SK-N-SH treated with all-trans-retinoic acid at 6 μM for 48 hours (cell line): ENCODE data around the gene PIAS3.

Experiments used
- ATAC-seq: fragments of 200-7000 bp; cut with Tn5 transposase; 3 replicates; pipeline ENCODE4 v1.9.1; 2020; ENCODE audit warnings: mild to moderate bottlenecking, moderate library complexity
- CREB5 ChIP-seq: fragments of 250-450 bp; sonication (Bioruptor Pico); IDR thresholded peaks from 2 replicates; pipeline ENCODE4 v1.5.1; 2020; ENCODE audit warnings: low read depth, mild to moderate bottlenecking, moderate library complexity
- CSRNP3 ChIP-seq: fragments of 250-450 bp; sonication (Bioruptor Pico); IDR thresholded peaks from 2 replicates; pipeline ENCODE4 v1.5.1; 2021; ENCODE audit warnings: mild to moderate bottlenecking, moderate library complexity
- GLIS3 ChIP-seq: fragments of 250-450 bp; sonication (Bioruptor Pico); IDR thresholded peaks from 2 replicates; pipeline ENCODE4 v1.5.0; 2020; ENCODE audit warnings: mild to moderate bottlenecking, moderate library complexity
- ISL1 ChIP-seq: fragments of 250-450 bp; sonication (Bioruptor Pico); IDR thresholded peaks from 2 replicates; pipeline ENCODE4 v2.1.2; 2022; ENCODE audit warnings: mild to moderate bottlenecking, moderate library complexity
- OSR1 ChIP-seq: fragments of 250-450 bp; sonication (Bioruptor Pico); IDR thresholded peaks from 2 replicates; pipeline ENCODE4 v1.8.0; 2022; ENCODE audit warnings: moderate library complexity, mild to moderate bottlenecking, inconsistent platforms
- PATZ1 ChIP-seq: fragments of 250-450 bp; sonication (Bioruptor Pico); IDR thresholded peaks from 2 replicates; pipeline ENCODE4 v1.8.0; 2020; ENCODE audit warnings: mild to moderate bottlenecking, moderate library complexity, borderline replicate concordance
- PPARA ChIP-seq: fragments of 250-450 bp; sonication (Bioruptor Pico); IDR thresholded peaks from 2 replicates; pipeline ENCODE4 v1.5.0; 2020; ENCODE audit warnings: mild to moderate bottlenecking, borderline replicate concordance
- RARB ChIP-seq: fragments of 250-450 bp; sonication (Bioruptor Pico); IDR thresholded peaks from 2 replicates; pipeline ENCODE4 v1.8.0; 2021; ENCODE audit warnings: mild to moderate bottlenecking, moderate library complexity
- SNAI2 ChIP-seq: fragments of 250-450 bp; sonication (Bioruptor Pico); IDR thresholded peaks from 2 replicates; pipeline ENCODE4 v1.5.0; 2020; ENCODE audit warnings: mild to moderate bottlenecking, moderate library complexity
- TCF4 ChIP-seq: fragments of 250-450 bp; sonication (Bioruptor Pico); IDR thresholded peaks from 2 replicates; pipeline ENCODE4 v1.8.0; 2021; ENCODE audit warnings: mild to moderate bottlenecking, moderate library complexity, borderline replicate concordance
- TSHZ2 ChIP-seq: fragments of 250-450 bp; sonication (Bioruptor Pico); IDR thresholded peaks from 2 replicates; pipeline ENCODE4 v1.5.0; 2020; ENCODE audit warnings: mild to moderate bottlenecking, moderate library complexity
- ZC3H10 ChIP-seq: fragments of 250-450 bp; sonication (Bioruptor Pico); IDR thresholded peaks from 2 replicates; pipeline ENCODE4 v1.5.1; 2021; ENCODE audit warnings: mild to moderate bottlenecking, moderate library complexity
- ZFP3 ChIP-seq: fragments of 250-450 bp; sonication (Bioruptor Pico); IDR thresholded peaks from 2 replicates; pipeline ENCODE4 v1.5.0; 2020; ENCODE audit warnings: mild to moderate bottlenecking, moderate library complexity
- ZNF70 ChIP-seq: fragments of 450-650 bp; formaldehyde crosslinking; IDR thresholded peaks from 2 replicates; pipeline ENCODE4 v1.5.0; 2020; ENCODE audit warnings: mild to moderate bottlenecking, moderate library complexity
- ZNF8 ChIP-seq: fragments of 450-650 bp; formaldehyde crosslinking; IDR thresholded peaks from 2 replicates; pipeline ENCODE4 v1.5.0; 2020; ENCODE audit warnings: mild to moderate bottlenecking, moderate library complexity

The PIAS3 gene

GRCh38 chr1:145863282-145864018 is 4.6 kb upstream of the PIAS3 start:
- no peak for ATAC-seq
- TF ChIP-seq TSHZ2 (CRISPR knock-in tag) (no peak), RARB (no peak), ZNF8 (CRISPR knock-in tag) (no peak), SNAI2 (no peak), OSR1 (no peak), ISL1 (CRISPR knock-in tag) (no peak), CREB5 (CRISPR knock-in tag) (no peak), CSRNP3 (no peak)

GRCh38 chr1:145859491-145860023 is 676 bp upstream of the PIAS3 start:
- TF ChIP-seq CREB5 (CRISPR knock-in tag) = no peak
- TF ChIP-seq PATZ1 (CRISPR knock-in tag) = no peak
- TF ChIP-seq OSR1 = no peak
- TF ChIP-seq TSHZ2 (CRISPR knock-in tag) = no peak
- no peak for TF ChIP-seq PPARA (CRISPR knock-in tag)
- no peak for TF ChIP-seq RARB
- TF ChIP-seq ZFP3 (CRISPR knock-in tag) = no peak
- TF ChIP-seq ZC3H10 (CRISPR knock-in tag) = no peak
- TF ChIP-seq ZNF8 (CRISPR knock-in tag) = no peak
- no peak for TF ChIP-seq TCF4
- TF ChIP-seq ISL1 (CRISPR knock-in tag) = no peak
- peak; percentile 85 for ATAC-seq

- ATAC-seq = peak; percentile 27
- TF ChIP-seq RARB = no peak
These were observed 512 bp downstream of the PIAS3 start for GRCh38 chr1:145858238-145858900.

- no peak for ATAC-seq
- TF ChIP-seq OSR1 (no peak), CSRNP3 (no peak), ZC3H10 (CRISPR knock-in tag) (no peak), CREB5 (CRISPR knock-in tag) (no peak), ZNF70 (CRISPR knock-in tag) (no peak), GLIS3 (CRISPR knock-in tag) (no peak), ZFP3 (CRISPR knock-in tag) (no peak)
These were observed 1.7 kb downstream of the PIAS3 start for GRCh38 chr1:145857170-145857569.
